Ovary (tissue), 9 donors: ENCODE results near the gene KCNJ18. TPM values are rescaled to one million over a fixed set of nuclear protein-coding genes. Genes with fewer than 3 reads are reported as not detected.
A peak's percentile ranks its signal among the peaks of the same experiment; 100 is the strongest.
"Not testable (repeated sequence)": the region's sequence is repeated elsewhere in the genome, so short reads cannot be mapped to it uniquely, and the experiment has no call there.

Experiments
- DNase-seq, 5 donors: peaks; one replicate each; pipeline ENCODE4 v3.0.0-alpha.2; 2019 to 2020
- H3K27ac ChIP-seq, 2 donors: fragments of 200-600 bp; one replicate each; pipeline versions ENCODE4 v1.5.1 to v1.8.0; 2019 to 2022
- H3K27me3 ChIP-seq: fragments of 200-600 bp; one replicate; pipeline ENCODE4 v1.8.0; 2022
- H3K36me3 ChIP-seq: fragments of 200-600 bp; sonication (generic); one replicate; pipeline ENCODE4 v1.5.1; 2019
- H3K4me1 ChIP-seq: one replicate; pipeline ENCODE4 v1.8.1; 2013; ENCODE audit warnings: mild to moderate bottlenecking, moderate library complexity; ENCODE audit not compliant: insufficient read depth
- H3K4me3 ChIP-seq: fragments of 200-600 bp; sonication (generic); one replicate; pipeline ENCODE4 v1.5.1; 2017
- H3K9me3 ChIP-seq, 2 donors: fragments of 200-600 bp in 1 of 2; sonication (generic) in 1 of 2; one replicate each; pipeline versions ENCODE4 v1.5.1 to v1.8.1; 2013 to 2019; ENCODE audit warnings: mild to moderate bottlenecking in 1 of 2, moderate library complexity in 1 of 2
- CTCF ChIP-seq, 3 donors: fragments of 450-650 bp in 2 of 3; fragments of 200-600 bp in 1 of 3; IDR thresholded peaks; one replicate each; pipeline versions ENCODE4 v1.5.1 to v1.8.0; 2016 to 2022; ENCODE audit warnings: antibody characterized with exemption in 3 of 3, mild to moderate bottlenecking in 1 of 3
- EP300 ChIP-seq: sonication (generic); formaldehyde crosslinking; IDR thresholded peaks from one replicate; pipeline ENCODE4 v1.6.1; 2017; ENCODE audit warnings: antibody characterized with exemption
- POLR2A ChIP-seq: fragments of 450-650 bp; IDR thresholded peaks from one replicate; pipeline ENCODE4 v1.6.1; 2017; ENCODE audit warnings: antibody characterized with exemption, mild to moderate bottlenecking, moderate library complexity
- WGBS, 3 donors: extraction: QIAGEN DNeasy Blood & Tissue Kit in 1 of 3; methylation state at CpG; one replicate each; pipeline versions ENCODE4 v1.1.5 to v1.1.7; 2013 to 2017; 5-methylcytosine and 5-hydroxymethylcytosine counted together
- intact Hi-C, 4 donors: fragments of 100-400 bp; cut with DNase I; formaldehyde crosslinking; loops; one replicate each; pipeline versions ENCODE4 v1.11.0 to v1.15.1; 2022 to 2023
- polyA plus RNA-seq, 2 donors: library from polyadenylated mRNA; stranded (reverse); fragments of 200-250 nt in 1 of 2; fragments of 350-450 nt in 1 of 2; fragmentation: Illumina TruSeq in 1 of 2; extraction: RNeasy Lipid Tissue Mini Kit (QIAGEN cat#74804) in 1 of 2; gene quantifications; one replicate each; pipeline ENCODE4 v1.2.3, GENCODE V29; 2013 to 2014
- total RNA-seq, 7 donors: library from RNA; depleted of rRNA in 2 of 7; stranded (reverse); fragments of >200 nt in 2 of 7; fragmentation: NEBNext Ultra II Directional in 3 of 7; extraction: Animal tissue kit (Norgen Biotek cat#: 25700) in 3 of 7; gene quantifications; one replicate each; pipeline versions ENCODE4 v1.1.0 to v1.2.4, GENCODE V29; 2016 to 2023
- donor health status: DM: no; HTN: no; CAD: no; lungs with moderate emphysema.
- donor health status: DM: no; HTN: no; CAD: no.
- donor health status: Bipolar disorder and iron deficiency.
- donor health status: DM: yes; HTN: yes; CAD: no.
- donor health status: DM: no; HTN: no; CAD: no.
- donor health status: DM: yes; HTN: yes; CAD: no.

KCNJ18 gene
- total and polyA plus RNA-seq, 9 donors = not detected

GRCh38 chr17:21677911-21678310, 14.4 kb upstream of the KCNJ18 start:
- no peaks in the 10 kb centered on the region for H3K36me3 ChIP-seq
- WGBS, 3 donors = 71 to 79% (median 74%) methylated on average over 17 of the region's 17 CpGs
- no peaks in the 10 kb centered on the region for H3K4me1 ChIP-seq
- no peak for TF ChIP-seq CTCF (IDR thresholded peaks at IDR 0.05)
- TF ChIP-seq POLR2A = no peak
- TF ChIP-seq EP300 = no peak
- H3K27ac ChIP-seq = no peak overlapping the region
- intact Hi-C loops = no loop called here
- H3K27me3 ChIP-seq = no peaks in the 10 kb centered on the region
- no peak overlapping the region for H3K4me3 ChIP-seq
- H3K9me3 ChIP-seq = no peaks in the 10 kb centered on the region
- DNase-seq = no peak

DNA sequence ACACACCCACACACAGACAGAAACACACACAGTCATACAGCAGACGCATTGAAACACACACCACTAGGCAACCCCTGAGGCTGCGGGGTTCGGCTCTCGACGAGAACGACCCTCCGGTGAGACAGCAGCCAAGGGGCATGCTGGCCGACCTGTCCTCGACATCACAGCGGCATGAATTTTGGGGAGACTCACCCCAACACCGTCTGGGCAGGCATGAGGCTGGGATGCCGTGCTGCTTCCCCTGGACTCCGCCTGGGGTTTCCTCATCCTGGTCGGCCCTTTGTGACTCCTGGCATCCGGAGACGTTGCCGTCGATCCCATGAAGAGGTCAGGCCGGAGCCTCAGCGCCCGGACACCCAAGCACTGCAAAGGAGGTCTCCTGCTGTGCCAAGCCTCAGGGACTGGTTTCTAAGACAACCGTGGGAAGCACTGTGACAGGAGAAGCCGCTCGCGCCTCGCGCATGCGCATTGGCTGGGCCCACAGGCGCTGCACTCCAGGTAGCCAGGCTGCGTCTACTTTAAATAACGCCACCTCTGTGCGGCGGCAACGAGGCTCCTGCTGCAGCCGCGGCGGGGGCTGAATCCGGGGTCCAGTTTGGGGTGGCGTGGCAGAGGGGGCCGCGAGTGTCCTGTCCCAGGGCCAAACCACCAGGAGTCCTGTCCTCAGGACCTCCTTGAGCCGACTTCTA, 13.8 kb upstream of the KCNJ18 start:
- intact Hi-C loops = no loop called here
- Histone ChIP-seq H3K4me3 (no peak overlapping the region), H3K4me1 (no peaks in the 10 kb centered on the region), H3K9me3 (no peaks in the 10 kb centered on the region), H3K27ac (no peak overlapping the region), H3K27me3 (no peaks in the 10 kb centered on the region), H3K36me3 (no peaks in the 10 kb centered on the region)
- no peak for TF ChIP-seq POLR2A
- TF ChIP-seq CTCF (IDR thresholded peaks at IDR 0.05) = no peak
- TF ChIP-seq EP300 = no peak
- WGBS, 3 donors = 57 to 74% (median 74%) methylated on average over 41 to 42 of the region's 42 CpGs
- no peak for DNase-seq

DNA sequence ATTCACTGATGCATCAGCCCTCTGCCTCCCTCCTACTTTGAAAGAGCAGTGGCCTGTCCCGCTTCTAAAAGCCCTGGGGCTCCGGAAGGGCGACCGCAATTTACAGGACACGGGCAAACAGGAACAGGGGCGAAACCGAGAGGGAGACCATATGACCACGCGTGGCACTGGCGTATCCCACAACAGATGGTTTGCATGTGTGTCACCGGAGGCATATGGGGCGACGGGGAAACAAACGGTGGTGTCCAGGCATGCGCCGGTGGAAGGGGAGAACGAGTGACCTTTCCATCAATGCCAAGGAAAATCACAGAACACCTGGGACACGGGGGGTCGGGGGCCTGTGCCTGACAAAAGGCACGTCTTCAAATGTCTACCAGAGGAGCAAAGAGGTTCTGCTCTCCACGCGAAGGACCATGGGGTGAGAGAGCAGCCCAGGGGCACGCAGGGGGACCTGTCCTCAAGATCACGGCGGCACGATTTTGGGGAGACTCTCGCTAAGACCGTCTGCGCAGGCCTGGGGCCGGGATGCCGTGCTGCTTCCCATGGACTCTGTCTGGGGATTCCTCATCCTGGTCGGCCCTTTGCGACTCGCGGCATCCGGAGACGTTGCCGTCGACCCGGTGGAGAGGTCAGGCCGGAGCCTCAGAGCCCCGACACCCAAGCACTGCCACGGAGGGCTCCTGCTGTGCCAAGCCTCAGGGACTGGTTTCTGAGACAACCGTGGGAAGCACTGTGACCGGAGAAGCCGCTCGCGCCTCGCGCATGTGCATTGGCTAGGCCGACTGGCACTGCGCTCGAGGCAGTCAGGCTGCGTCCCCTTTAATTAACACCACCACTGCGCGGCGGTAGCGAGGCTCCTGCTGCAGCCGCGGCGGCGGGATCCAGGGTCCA, 12.8 kb upstream of the KCNJ18 start:
- no peaks in the 10 kb centered on the region for H3K4me1 ChIP-seq
- H3K36me3 ChIP-seq = no peaks in the 10 kb centered on the region
- no peaks in the 10 kb centered on the region for H3K9me3 ChIP-seq
- H3K27me3 ChIP-seq = no peaks in the 10 kb centered on the region
- DNase-seq = no peak
- TF ChIP-seq EP300 (no peak), CTCF (IDR thresholded peaks at IDR 0.05) (no peak), POLR2A (no peak)
- intact Hi-C loops = no loop called here
- no peak overlapping the region for H3K4me3 ChIP-seq
- no peak overlapping the region for H3K27ac ChIP-seq
- 78 to 91% (median 82%) methylated on average over 62 of the region's 62 CpGs for WGBS, 3 donors

DNA sequence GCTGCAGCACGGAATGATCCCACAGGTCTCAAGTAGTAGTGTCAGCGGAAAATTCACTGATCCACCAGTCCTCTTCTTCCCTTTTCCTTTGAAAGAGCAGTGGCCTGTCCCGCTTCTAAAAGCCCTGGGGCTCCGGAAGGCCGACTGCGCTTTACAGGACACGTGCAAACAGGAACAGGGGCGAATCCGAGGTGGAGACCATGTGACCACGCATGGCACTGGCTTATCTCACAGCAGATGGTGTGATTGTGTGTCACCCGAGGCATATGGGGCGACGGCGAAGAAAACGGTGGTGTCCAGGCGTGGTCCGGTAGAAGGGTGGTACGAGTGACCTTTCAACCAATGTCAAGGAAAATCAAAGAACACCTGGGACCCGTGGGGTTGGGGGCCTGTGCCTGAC, 12.0 kb upstream of the KCNJ18 start:
- DNase-seq = no peak
- no peaks in the 10 kb centered on the region for H3K4me1 ChIP-seq
- H3K9me3 ChIP-seq = no peaks in the 10 kb centered on the region
- intact Hi-C loops = no loop called here
- TF ChIP-seq CTCF (IDR thresholded peaks at IDR 0.05) = no peak
- TF ChIP-seq EP300 = no peak
- no peak for TF ChIP-seq POLR2A
- H3K27me3 ChIP-seq = no peaks in the 10 kb centered on the region
- WGBS, 3 donors = 81 to 86% (median 85%) methylated on average over 19 of the region's 19 CpGs
- H3K27ac ChIP-seq = no peak overlapping the region
- H3K36me3 ChIP-seq = no peaks in the 10 kb centered on the region
- no peak overlapping the region for H3K4me3 ChIP-seq

DNA sequence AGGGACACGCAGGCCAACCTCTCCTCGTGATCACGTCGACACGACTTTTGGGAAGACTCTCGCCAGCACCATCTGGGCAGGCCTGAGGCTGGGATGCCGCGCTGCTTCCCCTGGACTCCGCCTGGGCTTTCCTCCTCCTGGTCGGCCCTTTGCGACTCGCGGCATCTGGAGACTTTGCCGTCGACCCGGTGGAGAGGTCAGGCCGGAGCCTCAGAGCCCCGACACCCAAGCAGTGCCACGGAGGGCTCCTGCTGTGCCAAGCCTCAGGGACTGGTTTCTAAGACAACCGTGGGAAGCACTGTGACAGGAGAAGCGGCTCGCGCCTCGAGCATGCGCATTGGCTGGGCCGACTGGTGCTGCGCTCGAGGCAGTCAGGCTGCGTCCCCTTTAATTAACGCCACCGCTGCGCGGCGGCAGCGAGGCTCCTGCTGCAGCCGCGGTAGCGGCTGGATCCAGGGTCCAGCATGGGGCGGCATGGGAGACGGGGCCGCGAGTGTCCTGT, 11.4 kb upstream of the KCNJ18 start:
- H3K27me3 ChIP-seq, H3K4me3 ChIP-seq, H3K4me1 ChIP-seq, H3K36me3 ChIP-seq, H3K27ac ChIP-seq, intact Hi-C loops, H3K9me3 ChIP-seq: not testable (repeated sequence)
- 68 to 87% (median 79%) methylated on average over 42 of the region's 42 CpGs for WGBS, 3 donors
- DNase-seq = peak in 1 of 5 donors; percentile 28

DNA sequence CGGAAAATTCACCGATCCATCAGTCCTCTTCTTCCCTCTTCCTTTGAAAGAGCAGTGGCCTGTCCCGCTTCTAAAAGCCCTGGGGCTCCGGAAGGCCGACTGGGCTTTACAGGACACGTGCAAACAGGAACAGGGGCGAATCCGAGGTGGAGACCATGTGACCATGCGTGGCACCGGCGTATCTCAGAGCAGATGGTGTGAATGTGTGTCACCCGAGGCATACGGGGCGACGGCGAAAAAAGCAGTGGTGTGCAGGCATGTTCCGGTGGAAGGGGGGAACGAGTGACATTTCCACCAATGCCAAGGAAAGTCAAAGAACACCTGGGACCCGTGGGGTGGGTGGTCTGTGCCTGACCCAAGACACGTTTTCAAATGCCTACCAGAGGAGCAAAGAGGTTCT, 10.7 kb upstream of the KCNJ18 start:
- intact Hi-C loops, H3K27ac ChIP-seq, H3K9me3 ChIP-seq, H3K4me1 ChIP-seq, H3K27me3 ChIP-seq, H3K4me3 ChIP-seq, H3K36me3 ChIP-seq: not testable (repeated sequence)
- peak in 1 of 5 donors; percentile 13 for DNase-seq
- 84 to 85% (median 84%) methylated on average over 20 of the region's 20 CpGs for WGBS, 3 donors

- H3K9me3 ChIP-seq, H3K36me3 ChIP-seq, H3K27ac ChIP-seq, H3K4me1 ChIP-seq, H3K27me3 ChIP-seq, H3K4me3 ChIP-seq, intact Hi-C loops: not testable (repeated sequence)
- WGBS, 3 donors = 87 to 93% (median 90%) methylated on average over 35 to 36 of the region's 36 CpGs
- peak in 1 of 5 donors; percentile 21 for DNase-seq
These were observed 10.2 kb upstream of the KCNJ18 start for GRCh38 chr17:21682130-21682529.
